G401 (cell line): ENCODE results near the gene TMEM171. TPM values are rescaled to one million over a fixed set of nuclear protein-coding genes. Genes with fewer than 3 reads are reported as not detected.

Source experiments
- DNase-seq: peaks from one replicate; pipeline ENCODE4 v3.0.0-alpha.2; 2015; ENCODE audit warnings: low spot score
- in situ Hi-C: cut with HindIII; loops from 2 replicates; pipeline ENCODE4 v1.10.0; 2016; ENCODE audit warnings: low sequenced_read_pairs, mixed read lengths
- total RNA-seq: library from RNA; depleted of rRNA; stranded (reverse); fragments of >200 nt; shearing (Covaris generic); gene quantifications from 2 replicates; pipeline ENCODE4 v1.2.3, GENCODE V29; 2014; rRNA removed

The TMEM171 gene
- total RNA-seq = not detected in 2 replicates

DNA sequence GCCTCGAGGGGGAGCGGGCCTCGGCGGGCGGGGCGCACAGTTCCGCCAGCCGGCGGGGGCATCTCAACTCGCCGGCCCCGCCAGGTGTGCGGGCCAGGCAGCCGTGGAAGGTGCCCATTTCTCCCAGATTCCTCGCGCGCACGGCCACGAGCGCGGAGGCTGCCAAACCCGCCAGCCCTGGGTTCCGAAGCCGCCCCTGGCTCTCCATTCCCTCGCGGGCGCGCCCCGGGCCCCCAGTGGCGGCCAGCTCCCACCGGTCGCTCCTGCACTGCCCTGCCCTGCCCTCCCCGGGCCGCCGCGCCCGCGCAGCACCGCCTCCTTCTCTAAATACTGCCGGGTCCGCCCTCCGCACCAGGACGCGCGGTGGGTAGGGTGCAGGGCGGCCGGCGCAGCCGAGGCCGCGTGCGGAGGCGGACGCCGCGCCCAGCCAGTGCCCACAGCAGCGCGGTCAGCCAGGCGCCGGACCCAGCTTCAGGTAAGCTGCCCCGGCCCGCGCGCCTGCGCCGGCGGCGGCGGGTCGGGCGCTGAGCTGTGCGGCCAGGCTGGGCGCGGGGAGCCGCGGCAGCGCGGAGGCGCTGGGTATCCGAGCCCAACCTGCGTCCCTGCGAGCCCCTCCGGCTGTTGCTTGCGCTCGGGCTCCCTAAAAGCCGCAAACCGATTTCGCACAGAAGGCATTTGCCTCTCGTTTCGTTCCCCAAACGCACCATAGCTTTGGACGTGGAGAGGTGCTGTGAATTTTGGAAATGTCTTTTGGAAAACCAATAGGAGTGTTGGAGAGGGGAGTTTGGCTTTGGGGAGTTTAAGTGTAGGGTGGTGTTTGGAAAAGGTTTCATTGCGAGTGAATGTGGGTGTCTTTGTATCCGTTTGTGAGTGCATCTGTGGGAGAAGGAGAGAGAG lies at the start of gene TMEM171:
Gene TMEM171 (plus strand): TSS at position 354 of the 897 bp plus-strand sequence. CDS start 2,799 bp downstream, outside the sequence.
- DNase-seq = no peak
- in situ Hi-C loops = no loop called here

GRCh38 chr5:73081093-73081492 lies 39.3 kb upstream of the TMEM171 start:
- in situ Hi-C loops = no loop called here
- no peak for DNase-seq

GRCh38 chr5:73088026-73088425 lies 32.3 kb upstream of the TMEM171 start:
- no peak for DNase-seq
- in situ Hi-C loops = no loop called here

GRCh38 chr5:73093943-73094342 lies 26.4 kb upstream of the TMEM171 start:
- in situ Hi-C loops = no loop called here
- DNase-seq = no peak

DNA sequence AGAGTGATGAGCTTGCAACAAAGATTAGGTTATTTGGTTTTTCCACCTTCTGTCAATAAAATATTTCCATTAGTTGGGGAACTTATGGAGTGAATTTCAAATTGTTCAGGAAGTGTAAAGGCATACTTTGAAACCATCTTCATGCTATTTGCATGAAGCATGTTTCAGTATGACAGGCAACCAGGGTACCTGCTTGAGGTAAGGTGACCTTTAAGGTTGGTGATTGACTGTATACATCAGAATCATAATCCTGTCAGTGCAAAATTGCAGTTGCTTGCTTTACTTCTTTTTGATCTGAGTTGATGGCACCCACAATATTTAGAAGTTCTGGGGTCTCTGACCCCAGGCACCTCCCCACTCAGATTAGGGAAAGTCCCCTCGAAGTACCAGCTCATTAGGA lies 26.0 kb upstream of the TMEM171 start:
- no peak for DNase-seq
- in situ Hi-C loops = no loop called here

DNA sequence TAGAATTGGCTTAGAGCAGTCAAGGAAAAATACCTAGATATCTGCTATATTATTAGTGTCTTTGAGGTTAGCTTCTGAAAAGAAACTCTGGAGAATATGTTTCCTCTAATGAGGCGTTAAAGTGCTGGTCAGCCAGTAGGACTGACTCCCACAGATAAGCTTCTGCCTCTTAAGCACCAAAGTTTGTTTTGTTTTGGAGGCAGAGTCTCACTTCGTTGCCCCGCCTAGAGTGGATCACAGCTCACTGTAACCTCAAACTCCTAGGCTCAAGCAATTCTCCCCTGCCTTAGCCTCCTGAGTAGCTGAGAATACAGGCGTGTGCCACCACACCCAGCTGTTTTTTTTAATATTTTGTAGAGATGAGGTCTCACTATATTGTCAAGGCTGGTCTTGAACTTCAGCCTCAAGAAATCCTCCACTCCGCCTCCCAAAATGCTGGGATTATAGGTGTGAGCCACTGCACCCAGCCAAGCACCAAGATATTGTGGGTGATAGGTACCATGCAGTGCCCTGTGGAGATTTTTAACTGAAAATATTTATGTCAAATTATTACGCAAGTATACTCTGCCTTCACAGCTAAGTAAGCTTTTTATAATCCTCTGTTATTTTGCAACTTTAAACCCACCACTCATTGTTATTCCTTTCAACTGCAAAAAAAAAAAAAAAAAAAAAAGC lies 24.7 kb upstream of the TMEM171 start:
- in situ Hi-C loops = no loop called here
- DNase-seq = no peak

DNA sequence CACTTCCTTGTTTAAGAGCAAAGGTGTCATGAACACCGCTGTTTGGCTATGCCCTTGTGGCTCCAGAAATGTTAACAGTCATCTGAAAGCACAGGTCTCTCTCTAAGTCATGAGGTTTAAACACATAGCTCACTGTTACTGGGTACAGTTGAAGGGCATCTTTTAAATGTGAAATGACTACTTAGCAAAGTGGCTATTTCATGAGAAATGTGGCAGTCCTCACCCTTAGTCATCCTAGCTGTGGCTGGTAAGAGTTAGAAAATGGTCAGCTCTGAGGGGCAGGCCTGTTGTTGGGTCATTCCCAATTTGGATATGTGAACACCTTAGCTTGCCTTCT lies 24.2 kb upstream of the TMEM171 start:
- in situ Hi-C loops = no loop called here
- no peak for DNase-seq

GRCh38 chr5:73097740-73098139 lies 22.6 kb upstream of the TMEM171 start:
- DNase-seq = no peak
- in situ Hi-C loops = no loop called here

GRCh38 chr5:73100109-73100508 lies 20.3 kb upstream of the TMEM171 start:
- in situ Hi-C loops = no loop called here
- DNase-seq = no peak

DNA sequence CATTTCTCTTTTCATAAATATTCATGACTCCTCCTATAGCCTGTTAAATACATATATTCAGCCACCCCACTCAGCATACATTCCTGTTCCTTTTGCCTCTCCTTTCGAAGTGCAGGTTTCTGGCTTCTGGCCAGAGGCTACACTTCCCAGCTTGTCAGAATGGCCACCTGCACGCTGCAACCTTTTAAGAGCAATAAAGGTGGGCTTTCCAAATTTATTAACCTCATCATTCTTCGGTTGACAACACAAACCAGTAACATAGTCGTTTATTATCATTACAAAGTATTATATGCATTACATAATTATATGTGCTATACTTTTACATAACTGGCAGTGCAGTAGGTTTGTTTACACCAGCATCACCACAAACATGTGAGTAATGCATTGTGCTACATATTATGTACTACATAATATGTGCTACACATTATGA lies 16.5 kb upstream of the TMEM171 start:
- no peak for DNase-seq
- in situ Hi-C loops = no loop called here

- in situ Hi-C loops = no loop called here
- DNase-seq = no peak
Measured at GRCh38 chr5:73104326-73104725, 16.0 kb upstream of the TMEM171 start.

DNA sequence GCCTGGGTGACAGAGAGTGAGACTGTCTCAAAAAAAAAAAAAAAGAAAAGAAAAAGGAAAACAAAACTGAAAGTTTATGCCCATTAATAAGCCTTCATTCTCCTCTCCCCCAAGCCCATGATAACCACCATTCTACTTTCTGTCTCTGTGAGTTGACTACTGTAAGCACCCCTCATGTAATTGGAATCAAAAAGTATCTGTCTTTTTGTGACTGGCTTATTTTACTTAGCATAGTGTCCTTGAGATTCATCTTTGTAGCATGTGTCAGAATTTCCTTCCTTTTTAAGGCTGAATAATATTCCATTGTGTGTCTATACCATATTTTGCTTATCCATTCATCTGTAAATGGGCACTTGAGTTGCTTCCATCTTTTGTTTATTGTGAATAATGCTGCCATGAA lies 14.0 kb upstream of the TMEM171 start:
- in situ Hi-C loops = no loop called here
- DNase-seq = no peak

GRCh38 chr5:73110190-73110589 lies 10.2 kb upstream of the TMEM171 start:
- no peak for DNase-seq
- in situ Hi-C loops = no loop called here

- in situ Hi-C loops = no loop called here
- no peak for DNase-seq
Measured at GRCh38 chr5:73111536-73111935, 8.8 kb upstream of the TMEM171 start.

GRCh38 chr5:73112359-73112758 lies 8.0 kb upstream of the TMEM171 start:
- in situ Hi-C loops = no loop called here
- DNase-seq = no peak

DNA sequence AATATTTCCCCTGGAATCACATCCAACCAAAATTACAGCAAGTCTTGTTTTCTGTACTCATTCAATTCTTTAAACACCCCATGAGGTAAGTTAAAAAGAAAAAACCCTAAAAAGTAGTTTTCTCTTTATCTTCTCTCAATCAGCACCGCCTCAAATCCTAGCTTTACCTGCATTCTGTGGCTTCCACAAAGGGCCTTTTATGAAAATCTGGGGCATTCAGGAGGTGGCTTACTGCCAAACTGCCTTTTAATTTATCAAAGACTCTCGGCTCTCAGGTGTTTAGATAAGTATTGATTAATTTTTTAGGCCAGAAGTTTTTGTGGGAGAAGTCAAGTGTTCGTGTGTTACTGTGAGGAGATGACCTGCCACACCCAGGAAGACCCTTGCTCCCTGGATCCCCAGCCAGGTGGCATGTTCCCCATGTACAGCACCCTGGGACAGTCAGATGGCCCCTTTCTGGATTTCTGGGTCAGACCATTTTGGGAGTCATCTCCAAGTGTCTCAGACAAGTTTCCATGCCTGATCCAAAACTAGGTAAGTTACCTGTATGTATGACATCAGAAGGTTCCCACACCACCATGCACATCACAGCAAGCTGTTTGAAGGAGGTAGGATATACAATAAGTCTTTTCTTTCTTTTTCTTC lies 6.2 kb upstream of the TMEM171 start:
- DNase-seq = no peak
- in situ Hi-C loops = no loop called here

- in situ Hi-C loops = no loop called here
- DNase-seq = no peak
Measured at GRCh38 chr5:73115399-73116051, 4.8 kb upstream of the TMEM171 start.

- in situ Hi-C loops = no loop called here
- no peak for DNase-seq
Measured at GRCh38 chr5:73116506-73116905, 3.9 kb upstream of the TMEM171 start.

GRCh38 chr5:73117088-73117740 lies 3.2 kb upstream of the TMEM171 start:
- DNase-seq = no peak
- in situ Hi-C loops = no loop called here
